H1 (cell line): Measurements from ENCODE around the gene RAB29. TPM values are rescaled to one million over a fixed set of nuclear protein-coding genes. Genes with fewer than 3 reads are reported as not detected.

Experiments
- CTCF ChIA-PET: fragments of 300-600 bp; sonication (Branson Sonifier 250); formaldehyde crosslinking; loops from one replicate; lab custom pipeline; 2021; ENCODE audit not compliant: partially characterized antibody; lab: Charles Lee
- POLR2A ChIA-PET: fragments of 300-600 bp; sonication (Branson Sonifier 250); formaldehyde crosslinking; loops from one replicate; lab custom pipeline; 2021; ENCODE audit warnings: inconsistent platforms; ENCODE audit not compliant: partially characterized antibody; lab: Charles Lee
- DNase-seq, 2 experiments: peaks; one replicate each; pipeline versions ENCODE4 v3.0.0 to v3.0.0-alpha.2; 2010 to 2022; ENCODE audit warnings: low spot score in 2 of 2, low read depth in 1 of 2, mixed read lengths in 1 of 2
- FAIRE-seq: peaks from 2 replicates; lab custom pipeline; 2011; peaks lifted over from hg19 to GRCh38; lab: Jason Lieb, UNC
- H2AFZ ChIP-seq: 2 replicates; pipeline ENCODE4 v1.8.1; 2012; ENCODE audit warnings: low read length, inconsistent platforms
- H2AK5ac ChIP-seq: 2 replicates; pipeline ENCODE4 v1.6.1; 2013; ENCODE audit warnings: low read depth, low read length
- H2BK120ac ChIP-seq: replicated peaks from 2 replicates; pipeline ENCODE3; 2013; ENCODE audit warnings: low read depth, low read length, inconsistent platforms
- H2BK12ac ChIP-seq: 2 replicates; pipeline ENCODE4 v1.6.1; 2013; ENCODE audit warnings: low read depth, low read length
- H2BK15ac ChIP-seq: 2 replicates; pipeline ENCODE4 v1.6.1; 2013; ENCODE audit warnings: low read length
- H2BK20ac ChIP-seq: 2 replicates; pipeline ENCODE4 v1.6.1; 2013; ENCODE audit warnings: low read length
- H2BK5ac ChIP-seq: 2 replicates; pipeline ENCODE4 v1.6.1; 2013; ENCODE audit warnings: low read depth, low read length
- H3K14ac ChIP-seq: 2 replicates; pipeline ENCODE4 v1.6.1; 2013; ENCODE audit warnings: inconsistent platforms; ENCODE audit not compliant: insufficient read length
- H3K18ac ChIP-seq: 2 replicates; pipeline ENCODE4 v1.6.1; 2013; ENCODE audit warnings: low read length; ENCODE audit errors: extremely low read depth
- H3K23ac ChIP-seq: 2 replicates; pipeline ENCODE4 v1.6.1; 2013; ENCODE audit warnings: inconsistent platforms; ENCODE audit not compliant: insufficient read length
- H3K23me2 ChIP-seq: 2 replicates; pipeline ENCODE4 v1.6.1; 2013; ENCODE audit warnings: low read depth, low read length
- H3K27ac ChIP-seq: 2 replicates; pipeline ENCODE4 v1.6.1; 2011; ENCODE audit warnings: low read depth, low read length, inconsistent platforms
- H3K27me3 ChIP-seq, 4 experiments: replicated peaks in 1 of 4; 1 replicate in 1 of 4; 2 replicates in 3 of 4; pipeline versions ENCODE4 v1.6.1 to v1.8.1; 2011 to 2013; ENCODE audit warnings: low read length in 3 of 4, mild to moderate bottlenecking in 3 of 4, inconsistent platforms in 2 of 4, mixed read lengths in 2 of 4, moderate library complexity in 1 of 4; ENCODE audit not compliant: control insufficient read depth in 3 of 4, insufficient read depth in 3 of 4; ENCODE audit errors: extremely low read depth in 1 of 4
- H3K36me3 ChIP-seq, 4 experiments: 2 replicates each; pipeline versions ENCODE4 v1.6.1 to v1.8.1; 2011 to 2013; ENCODE audit warnings: mild to moderate bottlenecking in 4 of 4, low read length in 3 of 4, moderate library complexity in 2 of 4, control low read depth in 1 of 4, inconsistent platforms in 1 of 4; ENCODE audit not compliant: insufficient read depth in 4 of 4, control insufficient read depth in 2 of 4
- H3K4ac ChIP-seq: replicated peaks from 2 replicates; pipeline ENCODE3; 2013; ENCODE audit warnings: low read length, low read depth, mixed read lengths, inconsistent platforms; ENCODE audit not compliant: insufficient read length
- H3K4me1 ChIP-seq, 4 experiments: replicated peaks in 1 of 4; 1 replicate in 1 of 4; 2 replicates in 3 of 4; pipeline versions ENCODE4 v1.6.1 to v1.8.1; 2011 to 2013; ENCODE audit warnings: low read length in 3 of 4, inconsistent platforms in 2 of 4, mixed read lengths in 1 of 4; ENCODE audit not compliant: insufficient read depth in 4 of 4, control insufficient read depth in 3 of 4
- H3K4me2 ChIP-seq, 2 experiments: 2 replicates each; pipeline versions ENCODE4 v1.6.1 to v1.8.1; 2011 to 2013; ENCODE audit warnings: low read depth in 2 of 2, low read length in 2 of 2, control low read depth in 1 of 2, inconsistent platforms in 1 of 2, mild to moderate bottlenecking in 1 of 2; ENCODE audit not compliant: insufficient read depth in 1 of 2
- H3K4me3 ChIP-seq, 4 experiments: fragments of 200-600, 300-600 bp in 1 of 4; sonication (generic), shearing (Covaris generic), sonication (Bioruptor Twin) in 1 of 4; 2 replicates each; pipeline versions ENCODE4 v1.5.1 to v1.8.1; 2011 to 2016; ENCODE audit warnings: low read length in 4 of 4, low read depth in 3 of 4, control low read depth in 2 of 4, inconsistent platforms in 2 of 4, mild to moderate bottlenecking in 2 of 4, mixed read lengths in 1 of 4, moderate library complexity in 1 of 4; ENCODE audit not compliant: insufficient read depth in 2 of 4; ENCODE audit errors: extremely low read depth in 1 of 4
- H3K56ac ChIP-seq: replicated peaks from 2 replicates; pipeline ENCODE3; 2013; ENCODE audit warnings: low read depth, mild to moderate bottlenecking, mixed read lengths, low read length, inconsistent platforms; ENCODE audit not compliant: insufficient read length
- H3K79me1 ChIP-seq: 2 replicates; pipeline ENCODE4 v1.6.1; 2013; ENCODE audit warnings: low read depth, low read length, control low read depth
- H3K79me2 ChIP-seq, 2 experiments: 2 replicates each; pipeline versions ENCODE4 v1.6.1 to v1.8.1; 2012 to 2013; ENCODE audit warnings: low read length in 2 of 2, mild to moderate bottlenecking in 2 of 2, inconsistent platforms in 1 of 2; ENCODE audit not compliant: insufficient read depth in 2 of 2, control insufficient read depth in 1 of 2
- H3K9ac ChIP-seq, 4 experiments: replicated peaks in 1 of 4; 1 replicate in 1 of 4; 2 replicates in 3 of 4; pipeline versions ENCODE4 v1.6.1 to v1.8.1; 2011 to 2013; ENCODE audit warnings: low read depth in 3 of 4, low read length in 3 of 4, control low read depth in 2 of 4, mild to moderate bottlenecking in 2 of 4, moderate library complexity in 2 of 4, inconsistent platforms in 1 of 4; ENCODE audit errors: extremely low read depth in 1 of 4
- H3K9me3 ChIP-seq, 2 experiments: 2 replicates each; pipeline versions ENCODE4 v1.6.1 to v1.8.1; 2012 to 2013; ENCODE audit warnings: mild to moderate bottlenecking in 2 of 2, moderate library complexity in 2 of 2, control low read depth in 1 of 2, inconsistent platforms in 1 of 2, low read depth in 1 of 2, low read length in 1 of 2, mixed read lengths in 1 of 2; ENCODE audit not compliant: insufficient read depth in 2 of 2
- H4K20me1 ChIP-seq, 2 experiments: replicated peaks in 1 of 2; 2 replicates each; pipeline versions ENCODE3 to v1.8.1; 2011 to 2013; ENCODE audit warnings: inconsistent platforms in 2 of 2, low read length in 2 of 2, mild to moderate bottlenecking in 1 of 2; ENCODE audit not compliant: insufficient read depth in 2 of 2, control insufficient read depth in 1 of 2
- H4K5ac ChIP-seq: 2 replicates; pipeline ENCODE4 v1.6.1; 2013; ENCODE audit warnings: low read length, low read depth, mixed read lengths, inconsistent platforms; ENCODE audit not compliant: insufficient read length
- H4K8ac ChIP-seq: 2 replicates; pipeline ENCODE4 v1.8.0; 2013; ENCODE audit warnings: mild to moderate bottlenecking, moderate library complexity, low read length, inconsistent platforms; ENCODE audit not compliant: insufficient read depth; ENCODE audit errors: extremely low read depth
- H4K91ac ChIP-seq: replicated peaks from 2 replicates; pipeline ENCODE3; 2013; ENCODE audit warnings: low read length, mixed read lengths, inconsistent platforms; ENCODE audit not compliant: insufficient read length
- SP2 ChIP-seq: IDR thresholded peaks from 2 replicates; pipeline ENCODE4 v1.6.1; 2012; ENCODE audit warnings: mild to moderate bottlenecking, low read length, inconsistent platforms
- SP4 ChIP-seq: IDR thresholded peaks from 2 replicates; pipeline ENCODE4 v1.6.1; 2012; ENCODE audit warnings: low read length, inconsistent platforms
- WGBS, 2 experiments: shearing (Covaris generic) in 1 of 2; methylation state at CpG; one replicate each; pipeline versions ENCODE4 v1.1.6 to v1.1.7; 2013 to 2015; ENCODE audit warnings: low lambda C conversion rate in 2 of 2, mixed read lengths in 2 of 2, inconsistent platforms in 1 of 2, low coverage in 1 of 2, missing lambda C conversion rate in 1 of 2; ENCODE audit not compliant: insufficient replicate concordance in 2 of 2, insufficient coverage in 1 of 2, insufficient read length in 1 of 2; ENCODE audit errors: extremely low coverage in 1 of 2, missing lambda C conversion rate in 1 of 2; 5-methylcytosine and 5-hydroxymethylcytosine counted together
- polyA plus RNA-seq, 7 experiments: library from polyadenylated mRNA; depleted of rRNA in 3 of 7; stranded (reverse) in 5 of 7; unstranded in 2 of 7; fragments of >200 nt in 5 of 7; fragments of 200-250 nt in 2 of 7; gene quantifications; 1 replicate in 5 of 7; 2 replicates in 1 of 7; 4 replicates in 1 of 7; pipeline versions ENCODE4 v1.2.1 to v1.2.3, GENCODE V29; 2011 to 2013; ENCODE audit warnings: missing spikeins in 2 of 7, mixed read lengths in 2 of 7
- total RNA-seq: library from RNA; stranded (reverse); fragmentation: NEBNext Ultra II Directional; extraction: Animal tissue kit (Norgen Biotek cat#: 25700); gene quantifications from 2 replicates; pipeline ENCODE4 v1.2.1, GENCODE V29; 2021

Gene RAB29
- total and polyA plus RNA-seq, 2 of the 8 experiments (the other 6 are each of a cell fraction or from before 2014, with no cell fraction given), result 10.1 to 17.3 TPM

GRCh38 chr1:205785446-205785845 is 10.2 kb upstream of the RAB29 start:
- Histone ChIP-seq H2BK12ac (no peak overlapping the region), H3K27me3 (no peaks in the 10 kb centered on the region), H3K23me2 (no peaks in the 10 kb centered on the region; the same call in 1 of the 2 replicates), H3K36me3 (peaks cover 1 to 9% (median 4%) of the 10 kb centered on the region in 4 experiments; a peak in 4 of 8 replicates), H3K27ac (no peak overlapping the region), H4K91ac (no peak overlapping the region), H4K5ac (no peak overlapping the region), H3K23ac (no peak overlapping the region), H2AK5ac (peak overlapping the region; percentile 5; the same call in 1 of the 2 replicates), H2BK120ac (no peak overlapping the region), H3K9me3 (no peaks in the 10 kb centered on the region), H2BK15ac (no peak overlapping the region), H2BK20ac (no peak overlapping the region), H3K56ac (no peak overlapping the region), H3K4me2 (no peak overlapping the region), H4K20me1 (no peaks in the 10 kb centered on the region), H3K4ac (no peak overlapping the region), H4K8ac (no peak overlapping the region), H2BK5ac (no peak overlapping the region), H3K9ac (no peak overlapping the region), H3K18ac (no peak overlapping the region), H3K4me1 (no peaks in the 10 kb centered on the region), H2AFZ (no peak overlapping the region), H3K4me3 (no peak overlapping the region), H3K79me2 (no peaks in the 10 kb centered on the region), H3K14ac (no peak overlapping the region), H3K79me1 (no peaks in the 10 kb centered on the region)
- DNase-seq (no peak), FAIRE-seq (no peak)
- ChIA-PET CTCF (interaction anchor here (0.9 to 2.3 kb wide), 4 partner anchors 10 to 192 kb away, joined by 3 to 10 read pairs (median 4); partner anchors contain the start of gene RAB29), POLR2A (interaction anchor here (1.5 kb wide), 1 partner anchor 36 kb away, joined by 5 read pairs; the partner anchor contains the start of gene NUCKS1)
- WGBS, 2 experiments, result 87% methylated on average over 9 of the region's 9 CpGs; no CpG with 5 or more reads in 1 of the 2 experiments
- TF ChIP-seq SP4, result no peak
- TF ChIP-seq SP2, result no peak
